WTC11 (cell line): ENCODE data around the gene STOM.

ENCODE experiments used
- ATF1 ChIP-seq: sonication (generic); formaldehyde crosslinking; IDR thresholded peaks from 2 replicates; pipeline ENCODE4 v1.8.1; 2023; ENCODE audit warnings: mild to moderate bottlenecking, moderate library complexity, missing genetic modification reagents
- E2F4 ChIP-seq: sonication (generic); formaldehyde crosslinking; IDR thresholded peaks from 2 replicates; pipeline ENCODE4 v1.8.1; 2022; ENCODE audit warnings: low read depth, mild to moderate bottlenecking, moderate library complexity, missing genetic modification reagents, borderline replicate concordance
- NR2C2 ChIP-seq: sonication (generic); formaldehyde crosslinking; IDR thresholded peaks from 2 replicates; pipeline ENCODE4 v1.8.0; 2022; ENCODE audit warnings: mild to moderate bottlenecking, missing genetic modification reagents
- PRDM15 ChIP-seq: sonication (generic); formaldehyde crosslinking; IDR thresholded peaks from 2 replicates; pipeline ENCODE4 v1.8.0; 2022; ENCODE audit warnings: missing genetic modification reagents
- RELA ChIP-seq: sonication (generic); formaldehyde crosslinking; IDR thresholded peaks from 2 replicates; pipeline ENCODE4 v1.8.1; 2022; ENCODE audit warnings: missing genetic modification reagents, mild to moderate bottlenecking, borderline replicate concordance
- USF2 ChIP-seq: sonication (generic); formaldehyde crosslinking; IDR thresholded peaks from 2 replicates; pipeline ENCODE4 v1.8.1; 2023; ENCODE audit warnings: mild to moderate bottlenecking, missing genetic modification reagents, moderate library complexity
- ZNF121 ChIP-seq: sonication (generic); formaldehyde crosslinking; IDR thresholded peaks from 2 replicates; pipeline ENCODE4 v1.8.0; 2023; ENCODE audit warnings: missing genetic modification reagents
- ZNF396 ChIP-seq: fragments of 250-450 bp; sonication (Bioruptor Pico); IDR thresholded peaks from 2 replicates; pipeline ENCODE4 v1.8.0; 2021; ENCODE audit warnings: mild to moderate bottlenecking, moderate library complexity, borderline replicate concordance
- TF ChIP-seq, protein P1 (sequence below): sonication (generic); formaldehyde crosslinking; IDR thresholded peaks from 2 replicates; pipeline ENCODE4 v1.8.0; 2023; ENCODE audit warnings: missing genetic modification reagents
- TF ChIP-seq, protein P2 (sequence below): fragments of 200-600 bp; IDR thresholded peaks from 2 replicates; pipeline ENCODE4 v1.8.0; 2022; ENCODE audit warnings: antibody characterized with exemption
- TF ChIP-seq, protein P3 (sequence below): sonication (generic); formaldehyde crosslinking; IDR thresholded peaks from 2 replicates; pipeline ENCODE4 v1.8.0; 2022; ENCODE audit warnings: mild to moderate bottlenecking, missing genetic modification reagents
- TF ChIP-seq, protein P4 (sequence below): sonication (generic); formaldehyde crosslinking; IDR thresholded peaks from 2 replicates; pipeline ENCODE4 v1.8.1; 2023; ENCODE audit warnings: mild to moderate bottlenecking, missing genetic modification reagents

DNA sequence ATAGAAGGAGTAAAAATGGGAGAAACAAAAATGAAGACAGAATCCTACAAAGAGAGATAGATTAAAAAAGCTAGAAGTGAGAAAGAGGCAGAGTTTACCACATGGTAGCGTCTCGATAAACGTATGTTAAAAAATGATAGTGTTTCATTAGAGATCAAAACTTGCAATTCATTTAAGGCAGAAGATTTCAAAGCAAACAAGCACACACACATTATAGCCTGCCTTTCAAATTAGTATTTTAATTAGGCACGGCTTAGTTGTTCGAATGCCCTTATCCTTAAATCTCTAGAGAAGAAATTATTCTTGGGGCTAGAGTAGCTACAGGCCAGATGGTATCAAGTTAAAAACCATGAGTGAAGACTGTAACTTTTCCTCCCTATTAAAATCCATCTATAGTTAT lies 6.0 kb downstream of the STOM start:
- TF ChIP-seq, protein P1, sequence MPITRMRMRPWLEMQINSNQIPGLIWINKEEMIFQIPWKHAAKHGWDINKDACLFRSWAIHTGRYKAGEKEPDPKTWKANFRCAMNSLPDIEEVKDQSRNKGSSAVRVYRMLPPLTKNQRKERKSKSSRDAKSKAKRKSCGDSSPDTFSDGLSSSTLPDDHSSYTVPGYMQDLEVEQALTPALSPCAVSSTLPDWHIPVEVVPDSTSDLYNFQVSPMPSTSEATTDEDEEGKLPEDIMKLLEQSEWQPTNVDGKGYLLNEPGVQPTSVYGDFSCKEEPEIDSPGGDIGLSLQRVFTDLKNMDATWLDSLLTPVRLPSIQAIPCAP (CRISPR knock-in tag) = no peak
- TF ChIP-seq, protein P2, sequence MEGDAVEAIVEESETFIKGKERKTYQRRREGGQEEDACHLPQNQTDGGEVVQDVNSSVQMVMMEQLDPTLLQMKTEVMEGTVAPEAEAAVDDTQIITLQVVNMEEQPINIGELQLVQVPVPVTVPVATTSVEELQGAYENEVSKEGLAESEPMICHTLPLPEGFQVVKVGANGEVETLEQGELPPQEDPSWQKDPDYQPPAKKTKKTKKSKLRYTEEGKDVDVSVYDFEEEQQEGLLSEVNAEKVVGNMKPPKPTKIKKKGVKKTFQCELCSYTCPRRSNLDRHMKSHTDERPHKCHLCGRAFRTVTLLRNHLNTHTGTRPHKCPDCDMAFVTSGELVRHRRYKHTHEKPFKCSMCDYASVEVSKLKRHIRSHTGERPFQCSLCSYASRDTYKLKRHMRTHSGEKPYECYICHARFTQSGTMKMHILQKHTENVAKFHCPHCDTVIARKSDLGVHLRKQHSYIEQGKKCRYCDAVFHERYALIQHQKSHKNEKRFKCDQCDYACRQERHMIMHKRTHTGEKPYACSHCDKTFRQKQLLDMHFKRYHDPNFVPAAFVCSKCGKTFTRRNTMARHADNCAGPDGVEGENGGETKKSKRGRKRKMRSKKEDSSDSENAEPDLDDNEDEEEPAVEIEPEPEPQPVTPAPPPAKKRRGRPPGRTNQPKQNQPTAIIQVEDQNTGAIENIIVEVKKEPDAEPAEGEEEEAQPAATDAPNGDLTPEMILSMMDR = no peak
- no peak for TF ChIP-seq ZNF396 (CRISPR knock-in tag)
- no peak for TF ChIP-seq USF2
- TF ChIP-seq, protein P3, sequence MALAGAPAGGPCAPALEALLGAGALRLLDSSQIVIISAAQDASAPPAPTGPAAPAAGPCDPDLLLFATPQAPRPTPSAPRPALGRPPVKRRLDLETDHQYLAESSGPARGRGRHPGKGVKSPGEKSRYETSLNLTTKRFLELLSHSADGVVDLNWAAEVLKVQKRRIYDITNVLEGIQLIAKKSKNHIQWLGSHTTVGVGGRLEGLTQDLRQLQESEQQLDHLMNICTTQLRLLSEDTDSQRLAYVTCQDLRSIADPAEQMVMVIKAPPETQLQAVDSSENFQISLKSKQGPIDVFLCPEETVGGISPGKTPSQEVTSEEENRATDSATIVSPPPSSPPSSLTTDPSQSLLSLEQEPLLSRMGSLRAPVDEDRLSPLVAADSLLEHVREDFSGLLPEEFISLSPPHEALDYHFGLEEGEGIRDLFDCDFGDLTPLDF (CRISPR knock-in tag) = no peak
- TF ChIP-seq, protein P4, sequence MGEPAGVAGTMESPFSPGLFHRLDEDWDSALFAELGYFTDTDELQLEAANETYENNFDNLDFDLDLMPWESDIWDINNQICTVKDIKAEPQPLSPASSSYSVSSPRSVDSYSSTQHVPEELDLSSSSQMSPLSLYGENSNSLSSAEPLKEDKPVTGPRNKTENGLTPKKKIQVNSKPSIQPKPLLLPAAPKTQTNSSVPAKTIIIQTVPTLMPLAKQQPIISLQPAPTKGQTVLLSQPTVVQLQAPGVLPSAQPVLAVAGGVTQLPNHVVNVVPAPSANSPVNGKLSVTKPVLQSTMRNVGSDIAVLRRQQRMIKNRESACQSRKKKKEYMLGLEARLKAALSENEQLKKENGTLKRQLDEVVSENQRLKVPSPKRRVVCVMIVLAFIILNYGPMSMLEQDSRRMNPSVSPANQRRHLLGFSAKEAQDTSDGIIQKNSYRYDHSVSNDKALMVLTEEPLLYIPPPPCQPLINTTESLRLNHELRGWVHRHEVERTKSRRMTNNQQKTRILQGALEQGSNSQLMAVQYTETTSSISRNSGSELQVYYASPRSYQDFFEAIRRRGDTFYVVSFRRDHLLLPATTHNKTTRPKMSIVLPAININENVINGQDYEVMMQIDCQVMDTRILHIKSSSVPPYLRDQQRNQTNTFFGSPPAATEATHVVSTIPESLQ (CRISPR knock-in tag) = no peak
- no peak for TF ChIP-seq ZNF121 (CRISPR knock-in tag)
- TF ChIP-seq RELA (CRISPR knock-in tag) = no peak
- TF ChIP-seq E2F4 (CRISPR knock-in tag) = no peak
- TF ChIP-seq PRDM15 = no peak
- TF ChIP-seq NR2C2 (CRISPR knock-in tag) = no peak
- TF ChIP-seq ATF1 = no peak
